ENCODE results near the gene ATP2B2.

- no peak for TF ChIP-seq POLR2A (IDR thresholded peaks at IDR 0.05)
- TF ChIP-seq CTCF (IDR thresholded peaks at IDR 0.05) = no peak
Observed at GRCh38 chr3:10457560-10457959, 47.8 kb downstream of the ATP2B2 start.
